ENCODE measurements around the gene PCDH1.

DNA sequence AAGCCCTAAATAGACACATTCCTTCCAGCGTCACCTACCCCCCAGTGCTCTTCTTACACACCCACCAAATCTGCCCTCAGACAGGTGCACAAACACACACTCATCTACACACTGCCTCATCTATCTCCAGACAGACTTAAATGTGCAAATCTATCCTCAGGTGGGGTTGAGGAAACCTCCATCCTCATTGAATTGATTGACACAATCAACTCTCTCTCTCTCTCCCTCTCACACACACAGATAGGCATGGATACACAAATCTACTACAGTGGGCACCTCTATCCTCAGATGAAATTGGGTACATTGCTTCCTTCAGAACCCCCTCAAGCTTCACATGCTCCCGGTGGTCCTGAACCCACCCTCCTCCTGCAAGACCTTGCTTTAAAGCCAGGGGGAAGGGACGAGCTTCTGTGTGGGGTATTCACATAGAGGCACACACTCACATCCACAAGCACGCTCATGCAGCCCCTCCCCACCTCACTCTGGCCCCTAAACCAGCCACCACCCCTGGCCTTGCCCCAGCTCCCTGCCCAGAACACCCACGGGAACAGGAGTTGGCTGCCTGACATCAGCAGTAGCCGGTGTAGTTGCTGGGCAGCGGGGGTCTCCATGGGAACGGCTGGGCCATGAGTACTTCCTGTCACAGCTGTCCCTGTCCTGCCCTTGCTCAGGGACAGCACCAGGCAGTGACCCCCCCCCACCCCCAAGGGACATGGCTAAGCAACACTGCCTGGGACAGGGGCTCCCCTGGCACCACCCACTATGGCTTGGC, 22.8 kb downstream of the PCDH1 start:
- TF ChIP-seq, protein P1, sequence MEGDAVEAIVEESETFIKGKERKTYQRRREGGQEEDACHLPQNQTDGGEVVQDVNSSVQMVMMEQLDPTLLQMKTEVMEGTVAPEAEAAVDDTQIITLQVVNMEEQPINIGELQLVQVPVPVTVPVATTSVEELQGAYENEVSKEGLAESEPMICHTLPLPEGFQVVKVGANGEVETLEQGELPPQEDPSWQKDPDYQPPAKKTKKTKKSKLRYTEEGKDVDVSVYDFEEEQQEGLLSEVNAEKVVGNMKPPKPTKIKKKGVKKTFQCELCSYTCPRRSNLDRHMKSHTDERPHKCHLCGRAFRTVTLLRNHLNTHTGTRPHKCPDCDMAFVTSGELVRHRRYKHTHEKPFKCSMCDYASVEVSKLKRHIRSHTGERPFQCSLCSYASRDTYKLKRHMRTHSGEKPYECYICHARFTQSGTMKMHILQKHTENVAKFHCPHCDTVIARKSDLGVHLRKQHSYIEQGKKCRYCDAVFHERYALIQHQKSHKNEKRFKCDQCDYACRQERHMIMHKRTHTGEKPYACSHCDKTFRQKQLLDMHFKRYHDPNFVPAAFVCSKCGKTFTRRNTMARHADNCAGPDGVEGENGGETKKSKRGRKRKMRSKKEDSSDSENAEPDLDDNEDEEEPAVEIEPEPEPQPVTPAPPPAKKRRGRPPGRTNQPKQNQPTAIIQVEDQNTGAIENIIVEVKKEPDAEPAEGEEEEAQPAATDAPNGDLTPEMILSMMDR (IDR thresholded peaks at IDR 0.05; ENCODE audit: low read depth, low read length, poor library complexity, severe bottlenecking), result no peak
- no peak for TF ChIP-seq EZH2phosphoT487 (IDR thresholded peaks at IDR 0.05; ENCODE audit: borderline replicate concordance, low read length)

All from DOHH2 (cell line).